GM23338 (cell line): ENCODE measurements around the gene APOL4. TPM values are rescaled to one million over a fixed set of nuclear protein-coding genes. Genes with fewer than 3 reads are reported as not detected.

Experiments
- CREB1 ChIP-seq: fragments of 250-450 bp; sonication (Bioruptor Pico); IDR thresholded peaks from 2 replicates; pipeline ENCODE4 v1.5.0; 2020; ENCODE audit warnings: low read depth, mild to moderate bottlenecking, moderate library complexity
- EZH2 ChIP-seq: fragments of 200-600 bp; sonication (generic); IDR thresholded peaks from one replicate; pipeline ENCODE4 v1.8.0; 2017; ENCODE audit warnings: antibody characterized with exemption, mild to moderate bottlenecking, low read depth; ENCODE audit not compliant: unreplicated experiment
- EZH2phosphoT487 ChIP-seq: fragments of 200-600 bp; sonication (generic); IDR thresholded peaks from one replicate; pipeline ENCODE4 v1.8.1; 2018; ENCODE audit warnings: antibody characterized with exemption; ENCODE audit not compliant: unreplicated experiment
- JUNB ChIP-seq: IDR thresholded peaks from one replicate; pipeline ENCODE4 v1.6.1; 2016; ENCODE audit warnings: antibody characterized with exemption; ENCODE audit not compliant: unreplicated experiment
- NANOG ChIP-seq: IDR thresholded peaks from 2 replicates; pipeline ENCODE4 v1.6.1; 2016; ENCODE audit warnings: antibody characterized with exemption, borderline replicate concordance
- POLR2AphosphoS5 ChIP-seq: IDR thresholded peaks from 2 replicates; pipeline ENCODE4 v1.6.1; 2016; ENCODE audit warnings: antibody characterized with exemption, low read depth
- STAT1 ChIP-seq: IDR thresholded peaks from one replicate; pipeline ENCODE4 v1.6.1; 2016; ENCODE audit warnings: antibody characterized with exemption; ENCODE audit not compliant: unreplicated experiment
- ZNF114 ChIP-seq: fragments of 250-450 bp; sonication (Bioruptor Pico); IDR thresholded peaks from 2 replicates; pipeline ENCODE4 v1.5.0; 2020; ENCODE audit warnings: mild to moderate bottlenecking, moderate library complexity
- polyA plus RNA-seq: library from polyadenylated mRNA; unstranded; fragments of >200 nt; fragmentation: Nextera tagmentation; extraction: Ambion mirVana; gene quantifications from 2 replicates; pipeline ENCODE4 v1.2.1, GENCODE V29; 2016
- total RNA-seq: library from RNA; depleted of rRNA; stranded (reverse); fragments of >200 nt; shearing (Covaris generic); gene quantifications from 2 replicates; pipeline ENCODE4 v1.2.3, GENCODE V29; 2014
- TF ChIP-seq, protein P1 (sequence below): fragments of 250-450 bp; sonication (Bioruptor Pico); IDR thresholded peaks from 2 replicates; pipeline ENCODE4 v1.5.0; 2020; ENCODE audit warnings: mild to moderate bottlenecking, moderate library complexity
- TF ChIP-seq, protein P2 (sequence below): IDR thresholded peaks from 2 replicates; pipeline ENCODE4 v1.6.1; 2016; ENCODE audit warnings: antibody characterized with exemption

APOL4 gene
- total and polyA plus RNA-seq, 2 experiments from 2014 or later = not detected

DNA sequence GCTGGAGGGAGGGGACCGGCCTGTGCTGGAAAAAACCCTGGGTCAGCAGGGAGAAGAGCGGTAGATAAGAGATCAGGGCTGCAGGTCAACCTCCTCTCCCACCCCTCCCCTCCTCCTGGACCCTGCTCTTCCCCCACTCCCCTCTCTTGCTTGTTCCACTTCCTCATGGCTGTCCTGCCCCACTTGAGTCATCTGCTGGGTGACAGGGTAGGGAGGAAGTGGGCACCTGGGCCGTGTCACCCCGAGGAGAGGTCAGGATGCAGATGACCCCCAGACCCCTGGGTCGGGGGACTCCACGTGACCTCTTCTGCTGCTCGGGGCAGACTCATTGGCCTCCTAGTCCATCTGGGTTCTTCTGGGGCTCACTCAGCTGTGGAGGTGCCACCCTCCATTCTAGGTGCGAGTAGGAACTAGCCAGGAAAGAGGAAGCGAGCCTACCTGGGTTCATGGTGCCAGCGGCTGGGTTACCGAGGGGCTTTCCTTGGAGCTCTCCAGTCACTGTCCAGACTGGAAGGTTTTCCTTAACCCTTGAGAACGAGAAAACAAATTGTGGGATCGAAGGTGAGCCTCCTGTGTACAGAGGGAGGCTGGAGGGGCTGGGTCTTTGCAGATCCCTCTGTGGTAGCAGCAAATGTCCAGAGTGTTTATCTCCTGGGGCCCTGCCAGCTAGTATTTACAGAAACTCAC, 31.2 kb upstream of the APOL4 start (continued):
- TF ChIP-seq, protein P1, sequence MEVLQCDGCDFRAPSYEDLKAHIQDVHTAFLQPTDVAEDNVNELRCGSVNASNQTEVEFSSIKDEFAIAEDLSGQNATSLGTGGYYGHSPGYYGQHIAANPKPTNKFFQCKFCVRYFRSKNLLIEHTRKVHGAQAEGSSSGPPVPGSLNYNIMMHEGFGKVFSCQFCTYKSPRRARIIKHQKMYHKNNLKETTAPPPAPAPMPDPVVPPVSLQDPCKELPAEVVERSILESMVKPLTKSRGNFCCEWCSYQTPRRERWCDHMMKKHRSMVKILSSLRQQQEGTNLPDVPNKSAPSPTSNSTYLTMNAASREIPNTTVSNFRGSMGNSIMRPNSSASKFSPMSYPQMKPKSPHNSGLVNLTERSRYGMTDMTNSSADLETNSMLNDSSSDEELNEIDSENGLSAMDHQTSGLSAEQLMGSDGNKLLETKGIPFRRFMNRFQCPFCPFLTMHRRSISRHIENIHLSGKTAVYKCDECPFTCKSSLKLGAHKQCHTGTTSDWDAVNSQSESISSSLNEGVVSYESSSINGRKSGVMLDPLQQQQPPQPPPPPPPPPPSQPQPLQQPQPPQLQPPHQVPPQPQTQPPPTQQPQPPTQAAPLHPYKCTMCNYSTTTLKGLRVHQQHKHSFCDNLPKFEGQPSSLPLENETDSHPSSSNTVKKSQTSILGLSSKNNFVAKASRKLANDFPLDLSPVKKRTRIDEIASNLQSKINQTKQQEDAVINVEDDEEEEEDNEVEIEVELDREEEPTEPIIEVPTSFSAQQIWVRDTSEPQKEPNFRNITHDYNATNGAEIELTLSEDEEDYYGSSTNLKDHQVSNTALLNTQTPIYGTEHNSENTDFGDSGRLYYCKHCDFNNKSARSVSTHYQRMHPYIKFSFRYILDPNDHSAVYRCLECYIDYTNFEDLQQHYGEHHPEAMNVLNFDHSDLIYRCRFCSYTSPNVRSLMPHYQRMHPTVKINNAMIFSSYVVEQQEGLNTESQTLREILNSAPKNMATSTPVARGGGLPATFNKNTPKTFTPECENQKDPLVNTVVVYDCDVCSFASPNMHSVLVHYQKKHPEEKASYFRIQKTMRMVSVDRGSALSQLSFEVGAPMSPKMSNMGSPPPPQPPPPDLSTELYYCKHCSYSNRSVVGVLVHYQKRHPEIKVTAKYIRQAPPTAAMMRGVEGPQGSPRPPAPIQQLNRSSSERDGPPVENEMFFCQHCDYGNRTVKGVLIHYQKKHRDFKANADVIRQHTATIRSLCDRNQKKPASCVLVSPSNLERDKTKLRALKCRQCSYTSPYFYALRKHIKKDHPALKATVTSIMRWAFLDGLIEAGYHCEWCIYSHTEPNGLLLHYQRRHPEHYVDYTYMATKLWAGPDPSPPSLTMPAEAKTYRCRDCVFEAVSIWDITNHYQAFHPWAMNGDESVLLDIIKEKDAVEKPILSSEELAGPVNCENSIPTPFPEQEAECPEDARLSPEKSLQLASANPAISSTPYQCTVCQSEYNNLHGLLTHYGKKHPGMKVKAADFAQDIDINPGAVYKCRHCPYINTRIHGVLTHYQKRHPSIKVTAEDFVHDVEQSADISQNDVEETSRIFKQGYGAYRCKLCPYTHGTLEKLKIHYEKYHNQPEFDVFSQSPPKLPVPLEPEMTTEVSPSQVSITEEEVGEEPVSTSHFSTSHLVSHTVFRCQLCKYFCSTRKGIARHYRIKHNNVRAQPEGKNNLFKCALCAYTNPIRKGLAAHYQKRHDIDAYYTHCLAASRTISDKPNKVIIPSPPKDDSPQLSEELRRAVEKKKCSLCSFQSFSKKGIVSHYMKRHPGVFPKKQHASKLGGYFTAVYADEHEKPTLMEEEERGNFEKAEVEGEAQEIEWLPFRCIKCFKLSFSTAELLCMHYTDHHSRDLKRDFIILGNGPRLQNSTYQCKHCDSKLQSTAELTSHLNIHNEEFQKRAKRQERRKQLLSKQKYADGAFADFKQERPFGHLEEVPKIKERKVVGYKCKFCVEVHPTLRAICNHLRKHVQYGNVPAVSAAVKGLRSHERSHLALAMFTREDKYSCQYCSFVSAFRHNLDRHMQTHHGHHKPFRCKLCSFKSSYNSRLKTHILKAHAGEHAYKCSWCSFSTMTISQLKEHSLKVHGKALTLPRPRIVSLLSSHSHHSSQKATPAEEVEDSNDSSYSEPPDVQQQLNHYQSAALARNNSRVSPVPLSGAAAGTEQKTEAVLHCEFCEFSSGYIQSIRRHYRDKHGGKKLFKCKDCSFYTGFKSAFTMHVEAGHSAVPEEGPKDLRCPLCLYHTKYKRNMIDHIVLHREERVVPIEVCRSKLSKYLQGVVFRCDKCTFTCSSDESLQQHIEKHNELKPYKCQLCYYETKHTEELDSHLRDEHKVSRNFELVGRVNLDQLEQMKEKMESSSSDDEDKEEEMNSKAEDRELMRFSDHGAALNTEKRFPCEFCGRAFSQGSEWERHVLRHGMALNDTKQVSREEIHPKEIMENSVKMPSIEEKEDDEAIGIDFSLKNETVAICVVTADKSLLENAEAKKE (CRISPR knock-in tag) = no peak
- TF ChIP-seq NANOG = no peak
- TF ChIP-seq, protein P2, sequence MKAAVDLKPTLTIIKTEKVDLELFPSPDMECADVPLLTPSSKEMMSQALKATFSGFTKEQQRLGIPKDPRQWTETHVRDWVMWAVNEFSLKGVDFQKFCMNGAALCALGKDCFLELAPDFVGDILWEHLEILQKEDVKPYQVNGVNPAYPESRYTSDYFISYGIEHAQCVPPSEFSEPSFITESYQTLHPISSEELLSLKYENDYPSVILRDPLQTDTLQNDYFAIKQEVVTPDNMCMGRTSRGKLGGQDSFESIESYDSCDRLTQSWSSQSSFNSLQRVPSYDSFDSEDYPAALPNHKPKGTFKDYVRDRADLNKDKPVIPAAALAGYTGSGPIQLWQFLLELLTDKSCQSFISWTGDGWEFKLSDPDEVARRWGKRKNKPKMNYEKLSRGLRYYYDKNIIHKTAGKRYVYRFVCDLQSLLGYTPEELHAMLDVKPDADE = no peak
- no peak for TF ChIP-seq ZNF114 (CRISPR knock-in tag)
- no peak for TF ChIP-seq EZH2
- no peak for TF ChIP-seq EZH2phosphoT487
- TF ChIP-seq CREB1 (CRISPR knock-in tag) = no peak
- no peak for TF ChIP-seq POLR2AphosphoS5
- TF ChIP-seq STAT1 = no peak
- no peak for TF ChIP-seq JUNB
